ENCODE data around the gene GGCX. TPM values are rescaled to one million over a fixed set of nuclear protein-coding genes. Genes with fewer than 3 reads are reported as not detected.

The GGCX gene
- total and polyA plus RNA-seq, 2 of the 13 experiments (the other 11 are each of a cell fraction or from before 2014, with no cell fraction given), result 72.5 to 103 TPM

DNA sequence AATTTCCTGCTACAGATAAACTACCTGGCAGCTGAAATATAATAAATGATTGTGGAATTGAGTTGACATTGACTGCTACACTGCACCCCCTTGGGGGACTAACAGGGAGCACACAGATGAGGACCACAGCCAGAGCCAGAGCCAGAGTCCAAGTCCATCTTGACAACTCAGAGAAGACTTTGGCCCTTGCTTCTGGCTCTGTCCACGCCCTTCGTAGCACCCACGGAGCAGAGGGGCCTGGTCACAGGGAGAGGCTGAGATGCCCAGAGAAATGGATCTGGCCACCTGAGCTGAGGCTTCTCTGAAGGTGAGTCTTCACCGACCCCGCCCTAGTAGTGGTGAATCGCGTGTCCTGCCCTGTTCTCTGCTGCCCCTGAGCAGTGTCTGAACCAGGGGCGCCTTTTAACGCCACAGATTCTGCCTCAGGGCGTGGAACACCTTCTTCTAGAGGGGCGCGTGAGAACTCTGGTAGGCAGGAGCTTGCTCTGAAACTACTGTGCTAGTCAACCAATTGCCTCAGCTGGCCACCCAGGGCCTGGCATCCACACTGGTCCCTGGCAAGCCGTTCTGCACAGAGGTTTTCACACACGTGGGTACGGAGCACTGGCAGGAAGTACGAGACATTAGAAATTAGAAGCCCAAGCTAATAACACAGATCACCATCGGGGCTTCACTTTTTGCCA lies 58.0 kb downstream of the GGCX start (continued):
- TF ChIP-seq, protein P1, sequence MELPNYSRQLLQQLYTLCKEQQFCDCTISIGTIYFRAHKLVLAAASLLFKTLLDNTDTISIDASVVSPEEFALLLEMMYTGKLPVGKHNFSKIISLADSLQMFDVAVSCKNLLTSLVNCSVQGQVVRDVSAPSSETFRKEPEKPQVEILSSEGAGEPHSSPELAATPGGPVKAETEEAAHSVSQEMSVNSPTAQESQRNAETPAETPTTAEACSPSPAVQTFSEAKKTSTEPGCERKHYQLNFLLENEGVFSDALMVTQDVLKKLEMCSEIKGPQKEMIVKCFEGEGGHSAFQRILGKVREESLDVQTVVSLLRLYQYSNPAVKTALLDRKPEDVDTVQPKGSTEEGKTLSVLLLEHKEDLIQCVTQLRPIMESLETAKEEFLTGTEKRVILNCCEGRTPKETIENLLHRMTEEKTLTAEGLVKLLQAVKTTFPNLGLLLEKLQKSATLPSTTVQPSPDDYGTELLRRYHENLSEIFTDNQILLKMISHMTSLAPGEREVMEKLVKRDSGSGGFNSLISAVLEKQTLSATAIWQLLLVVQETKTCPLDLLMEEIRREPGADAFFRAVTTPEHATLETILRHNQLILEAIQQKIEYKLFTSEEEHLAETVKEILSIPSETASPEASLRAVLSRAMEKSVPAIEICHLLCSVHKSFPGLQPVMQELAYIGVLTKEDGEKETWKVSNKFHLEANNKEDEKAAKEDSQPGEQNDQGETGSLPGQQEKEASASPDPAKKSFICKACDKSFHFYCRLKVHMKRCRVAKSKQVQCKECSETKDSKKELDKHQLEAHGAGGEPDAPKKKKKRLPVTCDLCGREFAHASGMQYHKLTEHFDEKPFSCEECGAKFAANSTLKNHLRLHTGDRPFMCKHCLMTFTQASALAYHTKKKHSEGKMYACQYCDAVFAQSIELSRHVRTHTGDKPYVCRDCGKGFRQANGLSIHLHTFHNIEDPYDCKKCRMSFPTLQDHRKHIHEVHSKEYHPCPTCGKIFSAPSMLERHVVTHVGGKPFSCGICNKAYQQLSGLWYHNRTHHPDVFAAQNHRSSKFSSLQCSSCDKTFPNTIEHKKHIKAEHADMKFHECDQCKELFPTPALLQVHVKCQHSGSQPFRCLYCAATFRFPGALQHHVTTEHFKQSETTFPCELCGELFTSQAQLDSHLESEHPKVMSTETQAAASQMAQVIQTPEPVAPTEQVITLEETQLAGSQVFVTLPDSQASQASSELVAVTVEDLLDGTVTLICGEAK (IDR thresholded peaks at IDR 0.05), result no peak
- TF ChIP-seq, protein P1 (CRISPR knock-in tag; IDR thresholded peaks at IDR 0.05), result peak; percentile 33; the same call in 1 of the 2 replicates
- TF ChIP-seq ZNF687 (CRISPR knock-in tag; IDR thresholded peaks at IDR 0.05) (peak; percentile 51), HMG20A (CRISPR knock-in tag; IDR thresholded peaks at IDR 0.05; ENCODE audit: borderline replicate concordance) (peak; percentile 22), JARID2 (CRISPR knock-in tag; IDR thresholded peaks at IDR 0.05; ENCODE audit: insufficient replicate concordance) (no peak), ZSCAN21 (CRISPR knock-in tag; IDR thresholded peaks at IDR 0.05; ENCODE audit: borderline replicate concordance) (0 out of 2 replicates have a peak, but pooled peaks have one; percentile 16), SAP130 (CRISPR knock-in tag; IDR thresholded peaks at IDR 0.05; ENCODE audit: low read depth) (peak; percentile 10; the same call in 1 of the 2 replicates), GPN1 (CRISPR knock-in tag; IDR thresholded peaks at IDR 0.05; ENCODE audit: borderline replicate concordance) (no peak), ZNF891 (CRISPR knock-in tag; IDR thresholded peaks at IDR 0.05) (peak; percentile 57; the same call in 1 of the 2 replicates)
- TF ChIP-seq, protein P2, sequence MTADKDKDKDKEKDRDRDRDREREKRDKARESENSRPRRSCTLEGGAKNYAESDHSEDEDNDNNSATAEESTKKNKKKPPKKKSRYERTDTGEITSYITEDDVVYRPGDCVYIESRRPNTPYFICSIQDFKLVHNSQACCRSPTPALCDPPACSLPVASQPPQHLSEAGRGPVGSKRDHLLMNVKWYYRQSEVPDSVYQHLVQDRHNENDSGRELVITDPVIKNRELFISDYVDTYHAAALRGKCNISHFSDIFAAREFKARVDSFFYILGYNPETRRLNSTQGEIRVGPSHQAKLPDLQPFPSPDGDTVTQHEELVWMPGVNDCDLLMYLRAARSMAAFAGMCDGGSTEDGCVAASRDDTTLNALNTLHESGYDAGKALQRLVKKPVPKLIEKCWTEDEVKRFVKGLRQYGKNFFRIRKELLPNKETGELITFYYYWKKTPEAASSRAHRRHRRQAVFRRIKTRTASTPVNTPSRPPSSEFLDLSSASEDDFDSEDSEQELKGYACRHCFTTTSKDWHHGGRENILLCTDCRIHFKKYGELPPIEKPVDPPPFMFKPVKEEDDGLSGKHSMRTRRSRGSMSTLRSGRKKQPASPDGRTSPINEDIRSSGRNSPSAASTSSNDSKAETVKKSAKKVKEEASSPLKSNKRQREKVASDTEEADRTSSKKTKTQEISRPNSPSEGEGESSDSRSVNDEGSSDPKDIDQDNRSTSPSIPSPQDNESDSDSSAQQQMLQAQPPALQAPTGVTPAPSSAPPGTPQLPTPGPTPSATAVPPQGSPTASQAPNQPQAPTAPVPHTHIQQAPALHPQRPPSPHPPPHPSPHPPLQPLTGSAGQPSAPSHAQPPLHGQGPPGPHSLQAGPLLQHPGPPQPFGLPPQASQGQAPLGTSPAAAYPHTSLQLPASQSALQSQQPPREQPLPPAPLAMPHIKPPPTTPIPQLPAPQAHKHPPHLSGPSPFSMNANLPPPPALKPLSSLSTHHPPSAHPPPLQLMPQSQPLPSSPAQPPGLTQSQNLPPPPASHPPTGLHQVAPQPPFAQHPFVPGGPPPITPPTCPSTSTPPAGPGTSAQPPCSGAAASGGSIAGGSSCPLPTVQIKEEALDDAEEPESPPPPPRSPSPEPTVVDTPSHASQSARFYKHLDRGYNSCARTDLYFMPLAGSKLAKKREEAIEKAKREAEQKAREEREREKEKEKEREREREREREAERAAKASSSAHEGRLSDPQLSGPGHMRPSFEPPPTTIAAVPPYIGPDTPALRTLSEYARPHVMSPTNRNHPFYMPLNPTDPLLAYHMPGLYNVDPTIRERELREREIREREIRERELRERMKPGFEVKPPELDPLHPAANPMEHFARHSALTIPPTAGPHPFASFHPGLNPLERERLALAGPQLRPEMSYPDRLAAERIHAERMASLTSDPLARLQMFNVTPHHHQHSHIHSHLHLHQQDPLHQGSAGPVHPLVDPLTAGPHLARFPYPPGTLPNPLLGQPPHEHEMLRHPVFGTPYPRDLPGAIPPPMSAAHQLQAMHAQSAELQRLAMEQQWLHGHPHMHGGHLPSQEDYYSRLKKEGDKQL (CRISPR knock-in tag; IDR thresholded peaks at IDR 0.05; ENCODE audit: low read depth), result no peak

All from HepG2 (cell line).